GM23248 (cell line): Measurements from ENCODE around the gene CCDC92.

Source experiments
- EZH2 ChIP-seq: fragments of 200-600 bp; sonication (generic); IDR thresholded peaks from 2 replicates; pipeline ENCODE4 v1.6.1; 2018; ENCODE audit warnings: antibody characterized with exemption, mild to moderate bottlenecking; ENCODE audit not compliant: insufficient read depth, poor library complexity, severe bottlenecking
- EZH2phosphoT487 ChIP-seq: fragments of 200-600 bp; sonication (generic); IDR thresholded peaks from 2 replicates; pipeline ENCODE4 v1.6.1; 2018; ENCODE audit warnings: antibody characterized with exemption, moderate library complexity, mild to moderate bottlenecking, low read depth; ENCODE audit not compliant: insufficient read depth

DNA sequence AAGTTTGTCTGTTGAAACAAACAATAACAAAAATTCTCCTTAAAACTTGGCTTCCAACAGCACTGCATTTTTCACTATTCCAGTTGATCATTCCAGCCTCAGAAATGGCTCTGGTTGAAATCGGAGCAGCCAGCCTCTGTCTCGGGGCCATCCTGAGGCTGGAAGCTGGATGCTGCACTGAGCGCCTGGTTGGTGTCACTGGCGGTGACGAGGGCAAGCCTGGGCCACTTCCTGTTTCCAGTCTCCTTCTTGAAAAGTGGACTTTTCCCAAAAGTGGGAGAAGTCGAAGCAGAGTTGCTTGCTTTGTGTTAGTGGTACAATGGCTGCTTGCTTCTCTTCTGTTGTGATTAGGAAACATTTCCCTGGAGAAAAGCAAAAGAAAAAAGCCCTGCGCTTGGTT lies 48.7 kb downstream of the CCDC92 start:
- TF ChIP-seq EZH2phosphoT487 = no peak
- no peak for TF ChIP-seq EZH2
